Adrenal gland (tissue), 12 donors: ENCODE results near the gene SIRPA. TPM values are rescaled to one million over a fixed set of nuclear protein-coding genes. Genes with fewer than 3 reads are reported as not detected.

ENCODE experiments used
- DNase-seq, 7 donors: peaks; one replicate each; pipeline ENCODE4 v3.0.0-alpha.2; 2019 to 2020
- H3K27ac ChIP-seq, 5 donors: fragments of 200-600 bp; sonication (generic) in 4 of 5; 1 replicate in 3 of 5; 2 replicates in 2 of 5; pipeline versions ENCODE4 v1.5.1 to v1.8.0; 2016 to 2020; ENCODE audit warnings: mild to moderate bottlenecking in 1 of 5
- H3K27me3 ChIP-seq: fragments of 200-600 bp; 2 replicates; pipeline ENCODE4 v1.8.0; 2021
- H3K36me3 ChIP-seq, 2 donors: fragments of 200-600 bp; replicated peaks in 1 of 2; 1 replicate in 1 of 2; 2 replicates in 1 of 2; pipeline versions ENCODE4 v1.5.1 to v1.8.0; 2018 to 2022
- H3K4me1 ChIP-seq, 2 donors: fragments of 200-600 bp; replicated peaks in 1 of 2; 1 replicate in 1 of 2; 2 replicates in 1 of 2; pipeline versions ENCODE4 v1.5.1 to v1.8.0; 2018 to 2021
- H3K4me3 ChIP-seq, 4 donors: fragments of 200-600 bp; sonication (generic) in 3 of 4; one replicate each; pipeline ENCODE4 v1.5.1; 2016 to 2018
- H3K9me3 ChIP-seq, 3 donors: fragments of 200-600 bp; sonication (generic) in 1 of 3; replicated peaks in 1 of 3; 1 replicate in 2 of 3; 2 replicates in 1 of 3; pipeline versions ENCODE4 v1.5.1 to v1.8.0; 2016 to 2021
- CTCF ChIP-seq, 6 experiments: fragments of 450-650 bp in 4 of 6; fragments of 200-600 bp in 2 of 6; sonication (generic) in 1 of 6; IDR thresholded peaks; 1 replicate in 5 of 6; 2 replicates in 1 of 6; pipeline versions ENCODE4 v1.5.1 to v1.8.0; 2016 to 2021; ENCODE audit warnings: antibody characterized with exemption in 6 of 6, mild to moderate bottlenecking in 2 of 6, moderate library complexity in 1 of 6
- POLR2A ChIP-seq, 2 donors: fragments of 450-650 bp; IDR thresholded peaks; one replicate each; pipeline ENCODE4 v1.6.1; 2017; ENCODE audit warnings: antibody characterized with exemption in 2 of 2, mild to moderate bottlenecking in 2 of 2, moderate library complexity in 1 of 2
- WGBS, 4 donors: extraction: QIAGEN DNeasy Blood & Tissue Kit in 2 of 4; methylation state at CpG; one replicate each; pipeline versions ENCODE4 v1.1.5 to v1.1.7; 2013 to 2017; 5-methylcytosine and 5-hydroxymethylcytosine counted together
- intact Hi-C, 2 donors: fragments of 100-400 bp; cut with DNase I; formaldehyde crosslinking; loops; one replicate each; pipeline versions ENCODE4 v1.14.1 to v1.15.0; 2022 to 2023
- polyA plus RNA-seq, 3 donors: library from polyadenylated mRNA; stranded (reverse); fragments of 200-250 nt in 2 of 3; fragments of 350-450 nt in 1 of 3; fragmentation: Illumina TruSeq in 1 of 3; extraction: RNeasy Lipid Tissue Mini Kit (QIAGEN cat#74804) in 1 of 3; gene quantifications; one replicate each; pipeline ENCODE4 v1.2.3, GENCODE V29; 2013 to 2014
- total RNA-seq, 9 donors: library from RNA; depleted of rRNA in 4 of 9; stranded (reverse); fragments of >200 nt in 4 of 9; fragments of 120-200 nt in 1 of 9; fragmentation: NEBNext Ultra II Directional in 1 of 9; extraction: Animal tissue kit (Norgen Biotek cat#: 25700) in 1 of 9; gene quantifications; one replicate each; pipeline versions ENCODE4 v1.1.0 to v1.2.4, GENCODE V29; 2013 to 2023
- donor health status: healthy with polysubstance abuse.
- donor health status: Bipolar disorder and iron deficiency.
- donor health status: DM: yes; HTN: yes; CAD: no.
- donor health status: DM: no; HTN: no; CAD: no.
- donor health status: DM: no; HTN: no; CAD: no.
- donor health status: DM: yes; HTN: yes; CAD: no.

The SIRPA gene
- total and polyA plus RNA-seq, 12 donors, result 22.2 to 102 (median 71.1) TPM

DNA sequence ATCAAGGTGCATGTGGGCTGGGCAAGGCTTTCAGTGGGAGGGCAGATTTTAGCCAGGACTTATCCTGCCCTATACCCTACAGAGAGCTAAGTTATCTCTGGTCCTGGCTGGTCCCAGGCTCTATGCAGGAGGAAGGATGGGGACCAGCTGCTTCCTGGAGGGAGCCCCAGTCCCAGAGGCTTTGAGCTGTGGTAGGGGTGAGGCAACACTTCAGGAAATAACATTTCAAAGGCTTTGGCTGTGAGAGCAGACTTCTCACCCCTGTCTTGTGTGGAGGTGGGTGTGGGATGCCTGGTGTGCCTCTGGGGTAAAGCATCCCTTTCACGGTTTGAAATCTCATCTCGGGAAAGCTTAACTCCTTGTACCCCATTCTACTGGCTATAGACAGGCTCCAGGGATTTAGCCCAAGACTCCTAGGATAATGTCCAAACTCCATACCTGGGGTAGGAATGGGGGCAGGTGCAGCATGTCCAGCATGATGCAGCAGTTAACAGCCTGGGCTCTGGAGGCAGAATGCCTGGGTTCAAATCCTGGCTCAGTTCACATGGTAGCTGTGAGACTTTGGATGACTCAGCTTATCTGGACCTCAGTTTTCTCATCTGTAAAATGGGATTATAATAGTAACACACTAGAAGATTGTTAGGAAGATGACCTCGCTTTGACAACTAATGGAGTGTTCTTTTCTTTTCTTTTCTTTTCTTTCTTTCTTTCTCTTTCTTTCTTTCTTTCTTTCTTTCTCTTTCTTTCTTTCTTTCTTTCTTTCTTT is 27.5 kb upstream of the SIRPA start:
- no peaks in the 10 kb centered on the region for H3K27me3 ChIP-seq
- no peak overlapping the region for H3K27ac ChIP-seq
- no peak for DNase-seq
- intact Hi-C loops, result no loop called here
- WGBS, 4 donors, result 36 to 45% (median 38%) methylated on average over 3 of the region's 3 CpGs
- no peaks in the 10 kb centered on the region for H3K9me3 ChIP-seq
- H3K4me1 ChIP-seq, result peaks cover 0 to 10% of the 10 kb centered on the region in 2 donors
- no peaks in the 10 kb centered on the region for H3K36me3 ChIP-seq
- no peak for TF ChIP-seq POLR2A (IDR thresholded peaks at IDR 0.05)
- TF ChIP-seq CTCF (IDR thresholded peaks at IDR 0.05), result no peak
- H3K4me3 ChIP-seq, result no peak overlapping the region

GRCh38 chr20:1868856-1869255 is 26.4 kb upstream of the SIRPA start:
- H3K4me1 ChIP-seq, result peaks cover 0 to 10% of the 10 kb centered on the region in 2 donors
- no peak overlapping the region for H3K4me3 ChIP-seq
- H3K27me3 ChIP-seq, result no peaks in the 10 kb centered on the region
- 33 to 40% (median 36%) methylated on average over 1 to 3 of the region's 3 CpGs; no CpG with 5 or more reads in 1 of the 4 donors for WGBS, 4 donors
- intact Hi-C loops, result no loop called here
- no peaks in the 10 kb centered on the region for H3K36me3 ChIP-seq
- TF ChIP-seq POLR2A (IDR thresholded peaks at IDR 0.05) (no peak), CTCF (IDR thresholded peaks at IDR 0.05) (no peak)
- no peaks in the 10 kb centered on the region for H3K9me3 ChIP-seq
- DNase-seq, result peak; percentile 61 to 90 (median 83)
- peak overlapping the region in 1 of 5 donors; percentile 53 for H3K27ac ChIP-seq

DNA sequence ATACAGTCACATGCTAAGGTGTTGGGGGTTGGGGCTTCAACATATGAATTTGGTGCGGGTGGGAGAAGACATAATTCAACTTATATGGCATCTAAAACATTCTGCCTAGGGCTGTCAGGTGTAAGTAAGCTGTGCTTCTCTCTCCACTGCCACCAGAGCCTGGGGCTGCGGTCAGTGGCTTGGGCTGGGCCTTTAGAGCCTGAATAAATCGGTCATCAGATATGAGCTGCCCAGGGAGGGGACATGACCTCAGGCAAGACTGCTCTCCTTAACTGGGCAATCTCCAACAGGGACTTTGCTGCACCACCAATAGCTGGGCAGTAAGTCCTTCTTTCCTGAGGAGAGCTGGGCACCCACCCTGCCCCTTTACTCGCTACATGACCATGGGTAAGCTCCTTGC is 24.9 kb upstream of the SIRPA start:
- intact Hi-C loops, result no loop called here
- Histone ChIP-seq H3K36me3 (no peaks in the 10 kb centered on the region), H3K27ac (no peak overlapping the region), H3K4me1 (peaks cover 0 to 10% of the 10 kb centered on the region in 2 donors), H3K27me3 (no peaks in the 10 kb centered on the region), H3K9me3 (no peaks in the 10 kb centered on the region), H3K4me3 (no peak overlapping the region)
- 82 to 90% (median 88%) methylated on average over 4 of the region's 4 CpGs for WGBS, 4 donors
- TF ChIP-seq POLR2A (IDR thresholded peaks at IDR 0.05) (no peak), CTCF (IDR thresholded peaks at IDR 0.05) (no peak)
- no peak for DNase-seq

- TF ChIP-seq CTCF (IDR thresholded peaks at IDR 0.05), result no peak
- no peak for TF ChIP-seq POLR2A (IDR thresholded peaks at IDR 0.05)
- no peaks in the 10 kb centered on the region for H3K9me3 ChIP-seq
- WGBS, 4 donors, result 59 to 66% (median 61%) methylated on average over 17 of the region's 17 CpGs
Measured at GRCh38 chr20:1870792-1871550, 24.2 kb upstream of the SIRPA start.

More at GRCh38 chr20:1870792-1871550, 24.2 kb upstream of the SIRPA start:
- Histone ChIP-seq H3K27me3 (no peaks in the 10 kb centered on the region), H3K4me1 (peaks cover 0 to 10% of the 10 kb centered on the region in 2 donors), H3K4me3 (no peak overlapping the region), H3K27ac (no peak overlapping the region), H3K36me3 (no peaks in the 10 kb centered on the region)
- intact Hi-C loops, result no loop called here
- DNase-seq, result no peak
